Right ventricle myocardium superior (tissue), 1 donor: Measurements from ENCODE around the gene CCDC167. TPM values are rescaled to one million over a fixed set of nuclear protein-coding genes. Genes with fewer than 3 reads are reported as not detected.
A peak's percentile ranks its signal among the peaks of the same experiment; 100 is the strongest.
"Not testable (repeated sequence)": the region's sequence is repeated elsewhere in the genome, so short reads cannot be mapped to it uniquely, and the experiment has no call there.

Source experiments
- ATAC-seq: fragments of 200-7000 bp; cut with Tn5 transposase; one replicate; pipeline ENCODE4 v1.9.1; 2020; ENCODE audit warnings: mild to moderate bottlenecking; ENCODE audit not compliant: poor library complexity
- DNase-seq: peaks from one replicate; pipeline ENCODE4 v3.0.0-alpha.2; 2020
- intact Hi-C: fragments of 100-400 bp; cut with DNase I; formaldehyde crosslinking; loops from one replicate; pipeline ENCODE4 v1.11.2; 2022
- total RNA-seq: library from RNA; stranded (reverse); fragmentation: NEBNext Ultra II Directional; extraction: Animal tissue kit (Norgen Biotek cat#: 25700); gene quantifications from one replicate; pipeline ENCODE4 v1.2.1, GENCODE V29; 2021
- donor health status: DM: no; HTN: yes; CAD: no; lungs with severe emphysema.

The CCDC167 gene
- total RNA-seq, 1 donor from 2014 or later = 24.4 TPM

DNA sequence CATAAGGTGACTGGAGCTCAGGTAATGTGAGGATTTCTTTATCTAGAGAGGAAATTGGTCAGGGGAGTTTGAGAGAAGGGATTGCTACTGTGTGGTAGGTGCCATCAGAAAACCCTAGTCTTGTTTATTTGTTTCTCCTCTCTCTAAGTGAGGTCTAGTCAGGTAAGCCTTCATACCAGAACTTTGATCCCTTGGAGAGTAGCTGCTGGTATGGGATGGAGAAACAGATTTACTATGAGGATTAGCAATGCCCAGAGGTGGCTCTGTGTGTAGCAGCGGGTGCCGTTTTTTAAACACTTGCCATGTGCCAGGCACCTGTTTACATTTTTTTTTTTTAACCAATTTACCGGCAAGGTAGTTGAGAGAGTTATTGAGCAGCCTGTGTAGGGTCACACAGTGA, 47.2 kb downstream of the CCDC167 start:
- intact Hi-C loops = no loop called here
- ATAC-seq = no peak
- no peak for DNase-seq

DNA sequence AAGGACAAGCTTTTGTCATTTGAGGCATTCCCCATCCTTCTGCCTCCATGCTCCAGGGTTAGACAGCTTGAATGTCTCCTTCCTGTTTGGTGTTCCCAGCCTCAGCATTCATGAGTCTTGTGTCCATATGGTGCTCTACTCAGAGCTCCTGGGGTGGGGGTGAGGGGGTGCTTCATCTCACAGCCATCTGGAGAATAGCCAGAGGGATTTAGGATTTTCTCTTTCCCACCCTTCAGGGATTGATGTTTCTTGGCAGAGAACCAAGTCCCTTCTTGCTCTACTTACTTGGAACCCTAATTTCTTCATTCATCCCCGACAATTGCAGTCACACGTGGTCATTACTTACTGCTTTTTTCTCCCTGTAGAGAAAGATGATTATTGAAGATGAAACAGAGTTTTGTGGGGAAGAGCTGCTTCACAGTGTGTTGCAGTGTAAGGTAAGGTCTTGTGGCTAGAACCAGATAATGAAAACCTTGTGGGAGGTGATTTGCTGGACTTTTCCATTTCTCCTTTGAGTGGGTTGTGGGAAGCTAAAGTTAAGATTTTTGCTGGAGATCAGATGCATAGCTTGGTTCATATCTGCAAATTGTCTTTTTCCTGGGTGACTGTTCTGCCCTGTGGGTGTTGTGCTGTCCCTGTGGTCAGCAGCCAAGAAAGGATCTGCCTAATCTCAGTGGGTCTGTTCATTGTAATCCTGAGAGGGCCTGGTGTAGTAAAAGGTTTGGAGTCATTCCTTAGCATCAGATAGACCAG, 48.1 kb downstream of the CCDC167 start:
- DNase-seq = no peak
- intact Hi-C loops = no loop called here
- no peak for ATAC-seq

DNA sequence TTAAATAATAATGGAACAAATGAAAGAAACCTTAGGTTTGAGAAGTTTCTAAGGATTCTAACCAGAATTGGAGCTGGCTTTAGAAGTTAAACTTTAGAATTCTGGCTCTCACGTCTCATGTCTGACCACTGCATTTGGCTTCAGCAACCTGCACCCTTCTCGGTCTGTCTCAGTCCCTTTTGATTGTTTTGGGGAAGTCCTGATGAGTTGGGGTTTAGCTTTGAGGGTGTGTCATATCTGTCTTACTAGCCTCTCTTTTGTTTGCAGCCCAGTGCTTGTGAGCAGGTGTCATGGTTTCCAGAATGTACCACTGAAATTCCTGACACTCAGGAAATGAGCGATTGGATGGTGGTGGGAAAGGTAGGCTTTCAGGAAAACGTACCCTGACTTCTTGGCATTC, 49.7 kb downstream of the CCDC167 start:
- intact Hi-C loops = no loop called here
- no peak for ATAC-seq
- DNase-seq = no peak

DNA sequence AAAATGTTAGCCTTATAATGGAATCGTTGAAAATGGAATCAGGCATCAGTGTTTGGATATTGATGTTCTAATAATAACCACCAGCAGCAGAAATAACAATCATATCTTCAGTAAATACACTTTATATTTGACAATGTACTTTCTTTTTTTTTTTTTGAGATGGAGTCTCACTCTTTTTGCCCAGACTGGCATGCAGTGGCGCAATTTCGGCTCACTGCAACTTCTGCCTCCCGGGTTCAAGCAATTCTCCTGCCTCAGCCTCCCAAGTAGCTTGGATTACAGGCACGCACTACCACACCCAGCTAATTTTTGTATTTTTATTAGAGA, 56.5 kb downstream of the CCDC167 start:
- intact Hi-C loops, DNase-seq, ATAC-seq: not testable (repeated sequence)

DNA sequence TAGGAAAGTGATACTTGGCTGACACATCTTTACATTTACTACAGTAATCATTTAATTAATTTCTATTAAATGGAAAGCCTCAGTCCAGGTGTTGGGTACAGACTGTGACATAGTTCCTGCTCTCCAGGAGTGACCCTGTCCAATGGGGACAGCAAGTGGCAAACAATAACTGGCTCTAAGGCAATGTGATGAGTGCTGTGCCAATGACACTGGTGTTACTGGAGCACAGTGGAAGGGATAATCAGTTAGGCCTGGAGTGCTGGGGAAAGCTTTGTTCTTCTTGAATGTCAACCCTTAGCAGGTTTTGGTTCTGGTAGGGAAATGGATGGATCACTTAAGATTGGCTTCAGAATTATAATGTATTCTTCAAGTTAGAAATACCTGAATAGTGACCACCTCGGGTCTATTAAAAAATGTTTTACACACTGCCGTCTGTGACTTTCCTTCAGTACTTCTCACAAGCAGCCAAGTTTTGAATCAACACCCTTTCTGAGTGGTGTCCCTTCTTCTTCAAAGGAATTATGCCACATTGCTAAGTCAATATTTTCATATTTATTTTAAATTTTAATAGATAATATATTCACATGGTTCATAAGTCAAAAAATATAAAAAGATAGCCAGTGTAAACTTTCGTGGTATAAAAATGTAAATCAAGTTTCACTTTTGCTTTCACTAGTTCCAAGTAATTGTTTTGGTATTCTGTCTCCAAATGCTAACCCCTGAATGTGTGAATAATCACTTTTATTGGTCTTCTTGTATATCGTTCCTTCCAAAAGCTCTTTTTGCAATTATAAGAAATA, 57.1 kb downstream of the CCDC167 start:
- intact Hi-C loops = no loop called here
- no peak for DNase-seq
- peak; percentile 92 for ATAC-seq

DNA sequence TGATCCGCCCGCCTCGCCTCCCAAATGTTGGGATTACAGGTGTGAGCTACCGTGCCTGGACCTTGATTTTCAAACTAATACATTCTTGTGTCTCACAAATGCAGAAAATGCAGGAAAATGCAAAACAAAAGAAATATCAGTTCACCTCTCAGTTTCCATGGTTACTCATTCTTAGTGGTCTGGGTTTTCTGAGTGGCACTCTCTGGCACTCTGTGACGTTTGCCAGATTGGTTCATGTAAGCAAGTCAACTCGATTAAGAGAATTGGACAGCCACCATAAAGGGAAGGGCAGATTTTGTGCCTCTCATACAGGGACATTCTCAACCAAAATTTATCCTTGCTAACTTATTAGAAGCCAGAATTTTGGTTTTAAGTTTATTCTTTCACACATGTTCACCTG, 58.0 kb downstream of the CCDC167 start:
- intact Hi-C loops = no loop called here
- no peak for DNase-seq
- no peak for ATAC-seq

DNA sequence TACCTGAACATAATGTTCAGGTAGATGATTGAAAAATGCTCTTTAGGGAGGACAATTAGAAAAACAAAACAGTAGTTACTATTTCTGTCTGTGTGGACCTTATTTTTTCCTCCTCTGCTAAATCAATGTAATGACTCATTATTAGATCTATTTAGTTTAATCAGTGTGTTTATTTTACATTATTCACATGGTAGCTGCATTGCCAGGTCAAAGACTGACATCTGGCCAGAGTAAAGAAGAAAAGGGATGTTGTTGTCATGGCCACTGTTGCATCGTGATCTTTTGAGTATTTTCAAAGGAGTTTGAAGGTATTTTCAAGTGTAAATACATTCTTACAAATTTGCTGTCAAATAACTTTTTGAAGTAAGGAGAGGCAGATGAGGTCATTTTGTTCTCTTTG, 60.8 kb downstream of the CCDC167 start:
- DNase-seq (no peak), ATAC-seq (no peak)
- intact Hi-C loops = no loop called here

DNA sequence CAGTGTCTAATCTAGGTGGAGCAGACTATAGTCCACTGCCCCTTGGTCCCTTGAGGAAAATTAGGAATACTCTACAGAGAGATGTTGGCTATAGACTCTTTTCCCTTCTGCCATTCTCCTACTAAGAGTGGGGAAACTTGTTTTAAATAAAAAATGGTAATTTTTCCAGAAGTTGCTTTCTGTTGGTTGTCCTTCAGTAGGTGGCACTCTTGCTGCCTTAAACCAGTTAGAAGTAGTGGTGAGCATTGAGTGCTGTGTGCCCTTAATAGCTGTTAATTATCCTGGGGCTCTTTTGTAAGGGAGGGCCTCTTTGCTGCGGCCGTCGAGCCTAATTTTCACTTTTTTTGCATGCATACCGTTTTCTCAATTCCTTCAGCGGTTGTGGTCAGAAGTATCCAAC, 63.9 kb downstream of the CCDC167 start:
- DNase-seq (no peak), ATAC-seq (no peak)
- intact Hi-C loops = no loop called here

DNA sequence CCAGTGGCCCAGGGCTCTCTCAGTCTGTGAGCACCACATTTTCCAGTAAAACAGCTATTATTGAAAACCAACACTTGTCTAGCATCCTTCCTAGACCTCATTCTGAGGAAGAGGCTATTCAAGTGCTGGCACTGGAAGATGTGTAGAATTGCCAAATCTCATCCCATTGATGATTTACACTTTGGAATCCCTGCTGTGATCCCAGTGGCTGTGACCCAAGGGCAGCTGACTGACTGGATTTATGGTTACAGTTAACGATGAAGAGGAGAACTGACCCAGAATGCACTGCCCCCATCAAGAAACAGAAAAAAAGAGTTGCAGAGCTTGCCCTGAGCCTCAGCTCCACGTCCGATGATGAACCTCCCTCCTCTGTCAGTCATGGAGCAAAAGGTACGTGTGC, 64.3 kb downstream of the CCDC167 start:
- intact Hi-C loops = no loop called here

DNA sequence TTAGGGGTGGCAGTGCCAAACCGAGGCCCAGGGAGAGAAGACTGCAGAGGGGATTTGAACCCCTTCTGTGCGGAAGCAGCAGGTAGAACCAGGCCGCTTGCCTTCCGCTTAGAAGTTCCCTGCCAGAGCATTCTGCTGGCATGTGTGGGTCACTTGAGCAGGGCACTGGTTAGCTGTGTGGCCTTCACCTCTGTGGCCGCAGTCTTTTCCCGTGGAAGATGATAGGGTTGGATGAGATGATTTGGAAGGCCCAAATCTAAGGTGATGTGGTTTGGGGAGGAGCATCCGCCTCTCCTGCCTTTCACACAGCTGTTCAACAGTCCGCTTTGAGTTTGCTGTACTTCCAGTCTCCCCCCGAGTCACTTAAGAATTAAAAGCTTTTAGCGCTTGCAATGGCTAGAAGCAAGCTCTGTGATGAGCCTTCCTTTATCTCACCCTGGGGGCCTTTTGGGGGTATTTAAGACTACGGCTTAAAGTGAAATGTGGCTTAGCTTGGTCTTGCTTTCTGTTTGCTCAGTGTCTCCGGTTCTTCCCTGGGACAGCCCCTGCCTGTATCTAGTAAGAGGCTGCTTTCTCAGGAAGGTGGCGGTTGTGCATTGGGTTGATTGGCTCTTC, 65.9 kb downstream of the CCDC167 start:
- intact Hi-C loops = no loop called here
- no peak for DNase-seq
- ATAC-seq = peak; percentile 40

More for the DNA sequence above, 64.3 kb downstream of the CCDC167 start:
- ATAC-seq (no peak), DNase-seq (no peak)

Other genes with a start within 250 kb of the CCDC167 start
- gene TBC1D22B, start 242.1 kb downstream of the CCDC167 start, total RNA-seq = 5.6 TPM
- gene TMEM217, start 241.7 kb downstream of the CCDC167 start, total RNA-seq = not detected
- 14.9 TPM for gene RNF8, start 145.9 kb downstream of the CCDC167 start, total RNA-seq
- 29.0 TPM for gene CMTR1, start 66.7 kb downstream of the CCDC167 start, total RNA-seq
- 12.5 TPM for gene MDGA1, start 198.0 kb upstream of the CCDC167 start, total RNA-seq